ENCODE measurements around the gene SPATA6.
A peak's percentile ranks its signal among the peaks of the same experiment; 100 is the strongest.
"Not testable (repeated sequence)": the region's sequence is repeated elsewhere in the genome, so short reads cannot be mapped to it uniquely, and the experiment has no call there.

Gene SPATA6

GRCh38 chr1:48284696-48285420 is 187.1 kb downstream of the SPATA6 start:
- DNase-seq (ENCODE audit: extremely low read depth, insufficient read length); H3K36me3 ChIP-seq (ENCODE audit: control insufficient read depth, insufficient read depth, low read length); H3K4me3 ChIP-seq (replicated peaks; ENCODE audit: low read depth, low read length); H3K27me3 ChIP-seq (replicated peaks; ENCODE audit: control insufficient read depth, insufficient read depth, low read length): not testable (repeated sequence)
- TF ChIP-seq CTCF (IDR thresholded peaks at IDR 0.05; ENCODE audit: insufficient read depth, low read length, poor library complexity, severe bottlenecking) = peak; percentile 17

- DNase-seq (ENCODE audit: extremely low read depth, insufficient read length); H3K27me3 ChIP-seq (replicated peaks; ENCODE audit: control insufficient read depth, insufficient read depth, low read length); H3K4me3 ChIP-seq (replicated peaks; ENCODE audit: low read depth, low read length); H3K36me3 ChIP-seq (ENCODE audit: control insufficient read depth, insufficient read depth, low read length): not testable (repeated sequence)
These were observed 189.7 kb downstream of the SPATA6 start for GRCh38 chr1:48282329-48282728.

GRCh38 chr1:48277437-48277836 is 194.6 kb downstream of the SPATA6 start:
- not testable (repeated sequence) for H3K36me3 ChIP-seq (ENCODE audit: control insufficient read depth, insufficient read depth, low read length); H3K27me3 ChIP-seq (replicated peaks; ENCODE audit: control insufficient read depth, insufficient read depth, low read length); H3K4me3 ChIP-seq (replicated peaks; ENCODE audit: low read depth, low read length); DNase-seq (ENCODE audit: extremely low read depth, insufficient read length)

GRCh38 chr1:48266576-48266975 is 205.4 kb downstream of the SPATA6 start:
- no peak for TF ChIP-seq CTCF (IDR thresholded peaks at IDR 0.05; ENCODE audit: insufficient read depth, low read length, poor library complexity, severe bottlenecking)
- DNase-seq (ENCODE audit: extremely low read depth, insufficient read length) = no peak
- Histone ChIP-seq H3K36me3 (ENCODE audit: control insufficient read depth, insufficient read depth, low read length) (no peaks in the 10 kb centered on the region), H3K4me3 (replicated peaks; ENCODE audit: low read depth, low read length) (no peak overlapping the region), H3K27me3 (replicated peaks; ENCODE audit: control insufficient read depth, insufficient read depth, low read length) (no peaks in the 10 kb centered on the region)

GRCh38 chr1:48263041-48263440 is 209.0 kb downstream of the SPATA6 start:
- TF ChIP-seq CTCF (IDR thresholded peaks at IDR 0.05; ENCODE audit: insufficient read depth, low read length, poor library complexity, severe bottlenecking) = no peak
- no peak overlapping the region for H3K4me3 ChIP-seq (replicated peaks; ENCODE audit: low read depth, low read length)
- no peaks in the 10 kb centered on the region for H3K36me3 ChIP-seq (ENCODE audit: control insufficient read depth, insufficient read depth, low read length)
- DNase-seq (ENCODE audit: extremely low read depth, insufficient read length) = no peak
- H3K27me3 ChIP-seq (replicated peaks; ENCODE audit: control insufficient read depth, insufficient read depth, low read length) = no peaks in the 10 kb centered on the region

GRCh38 chr1:48261881-48262400 is 210.1 kb downstream of the SPATA6 start:
- no peaks in the 10 kb centered on the region for H3K36me3 ChIP-seq (ENCODE audit: control insufficient read depth, insufficient read depth, low read length)
- no peak for DNase-seq (ENCODE audit: extremely low read depth, insufficient read length)
- no peaks in the 10 kb centered on the region for H3K27me3 ChIP-seq (replicated peaks; ENCODE audit: control insufficient read depth, insufficient read depth, low read length)
- H3K4me3 ChIP-seq (replicated peaks; ENCODE audit: low read depth, low read length) = no peak overlapping the region
- no peak for TF ChIP-seq CTCF (IDR thresholded peaks at IDR 0.05; ENCODE audit: insufficient read depth, low read length, poor library complexity, severe bottlenecking)

GRCh38 chr1:48258106-48258505 is 213.9 kb downstream of the SPATA6 start:
- Histone ChIP-seq H3K4me3 (replicated peaks; ENCODE audit: low read depth, low read length) (no peak overlapping the region), H3K27me3 (replicated peaks; ENCODE audit: control insufficient read depth, insufficient read depth, low read length) (no peaks in the 10 kb centered on the region), H3K36me3 (ENCODE audit: control insufficient read depth, insufficient read depth, low read length) (no peaks in the 10 kb centered on the region)
- TF ChIP-seq CTCF (IDR thresholded peaks at IDR 0.05; ENCODE audit: insufficient read depth, low read length, poor library complexity, severe bottlenecking) = no peak
- no peak for DNase-seq (ENCODE audit: extremely low read depth, insufficient read length)

All from GM06990 (cell line).